Adipose tissue (tissue), 3 donors: ENCODE data around the gene CCDC82. TPM values are rescaled to one million over a fixed set of nuclear protein-coding genes. Genes with fewer than 3 reads are reported as not detected.

Experiments
- H3K27ac ChIP-seq: one replicate; pipeline ENCODE4 v1.5.1; 2013; ENCODE audit warnings: low read depth, low read length
- WGBS, 3 donors: extraction: QIAGEN DNeasy Blood & Tissue Kit; methylation state at CpG; one replicate each; pipeline ENCODE4 v1.1.7; 2013; 5-methylcytosine and 5-hydroxymethylcytosine counted together
- polyA plus RNA-seq, 3 donors: library from polyadenylated mRNA; stranded (reverse); fragments of 200-250 nt; gene quantifications; one replicate each; pipeline ENCODE4 v1.2.3, GENCODE V29; 2013
- donor health status: healthy with polysubstance abuse.
- donor health status: Bipolar disorder and iron deficiency.
- donor health status: healthy.

CCDC82 gene
- polyA plus RNA-seq, 3 donors: 5.8 to 39.5 (median 13.3) TPM

DNA sequence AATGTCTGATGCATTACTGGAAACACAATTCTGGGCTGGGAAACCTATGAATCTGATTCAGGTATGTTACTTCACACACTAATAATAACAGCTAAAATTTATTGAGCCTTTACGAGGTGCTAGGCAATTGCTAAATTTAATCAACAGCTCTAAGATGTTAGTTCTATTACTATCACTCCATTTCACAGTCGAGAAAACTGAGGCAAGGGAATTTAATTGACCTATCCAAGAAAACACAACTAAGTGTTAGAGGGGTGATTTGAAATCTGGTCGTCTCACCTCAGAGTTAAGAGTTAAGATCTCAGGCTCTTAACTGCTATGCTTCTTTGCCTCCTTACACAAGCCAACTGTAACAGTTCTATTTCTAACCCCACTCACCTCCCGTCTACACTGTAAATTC, 55.5 kb downstream of the CCDC82 start:
- no peak overlapping the region for H3K27ac ChIP-seq
- 88 to 96% (median 95%) methylated on average over 4 of the region's 4 CpGs for WGBS, 3 donors

DNA sequence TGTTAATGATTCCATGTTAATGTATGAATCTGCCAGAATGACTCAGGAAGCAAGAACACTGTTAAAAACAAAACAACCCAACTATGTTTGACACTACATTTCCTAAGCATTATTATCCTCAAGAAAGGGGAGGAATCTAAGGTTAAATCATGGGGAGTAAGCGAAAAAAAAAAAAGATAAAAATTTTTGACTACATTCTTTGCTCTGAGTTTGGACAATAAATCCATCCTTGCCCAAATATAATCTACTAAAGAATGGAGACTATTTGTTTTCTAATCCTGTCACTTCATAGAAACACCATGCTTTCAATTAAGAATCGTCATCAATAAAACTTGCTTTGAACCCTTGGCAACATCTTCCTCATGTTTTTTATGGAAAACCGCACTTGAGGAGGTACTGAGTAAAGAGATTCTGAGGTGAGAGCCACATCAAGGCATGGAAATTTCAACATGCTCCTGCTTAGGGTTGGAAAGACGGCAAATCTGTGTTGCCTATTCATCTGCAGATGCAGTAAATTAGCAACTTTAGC, 56.5 kb downstream of the CCDC82 start:
- no peak overlapping the region for H3K27ac ChIP-seq
- 84 to 88% (median 85%) methylated on average over 4 of the region's 4 CpGs for WGBS, 3 donors

DNA sequence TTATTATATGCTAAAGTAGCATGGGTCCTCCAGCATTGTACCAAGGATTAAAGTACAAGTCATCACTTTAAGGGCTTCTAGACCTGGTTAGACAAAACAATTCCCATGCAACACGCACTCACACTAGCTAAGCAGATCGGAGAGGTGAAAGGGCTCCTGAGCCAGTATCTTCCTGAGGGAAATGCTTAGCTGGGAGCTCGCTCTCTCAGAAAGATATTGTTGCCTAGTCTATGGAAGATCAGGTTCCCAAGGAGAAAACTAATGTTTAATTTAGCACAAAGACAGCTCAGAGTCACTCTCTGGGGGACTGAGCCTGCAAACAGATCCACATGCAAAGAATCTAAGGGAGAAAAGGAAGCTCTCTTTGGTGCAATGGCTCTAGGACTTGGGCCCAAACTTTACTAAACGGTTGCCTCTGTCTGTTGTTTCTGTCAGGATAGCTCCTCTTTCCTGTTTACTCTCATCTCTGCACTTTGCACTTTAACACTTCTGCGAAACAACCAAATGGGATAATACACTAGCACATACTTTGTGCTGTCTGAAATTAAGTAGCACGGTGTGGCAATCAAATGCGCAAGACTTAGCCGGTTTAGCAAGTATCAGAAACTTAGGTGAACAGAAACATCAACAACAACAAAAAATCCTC, 57.5 kb downstream of the CCDC82 start:
- WGBS, 3 donors: 53 to 60% (median 56%) methylated on average over 8 of the region's 8 CpGs
- H3K27ac ChIP-seq: no peak overlapping the region

DNA sequence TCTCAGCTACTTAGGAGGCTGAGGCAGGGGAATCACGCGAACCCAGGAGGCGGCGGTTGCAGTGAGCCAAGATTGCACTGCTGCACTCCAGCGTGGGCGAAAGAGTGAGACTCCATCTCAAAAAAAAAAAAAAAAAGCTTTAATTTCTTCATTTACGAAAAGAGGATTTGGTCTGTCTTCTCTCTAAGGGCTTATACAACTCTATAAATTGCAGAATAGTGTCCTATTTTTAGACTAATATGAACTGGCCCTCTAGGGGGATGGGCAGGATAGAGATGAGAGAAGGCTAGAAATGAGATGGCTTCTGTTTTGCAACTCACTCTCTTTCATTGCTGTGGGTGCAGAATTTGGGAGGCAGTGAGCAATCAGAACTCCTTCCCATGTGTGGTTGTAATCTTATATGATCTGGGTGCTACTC, 58.0 kb downstream of the CCDC82 start:
- 59 to 80% (median 67%) methylated on average over 7 of the region's 7 CpGs for WGBS, 3 donors
- no peak overlapping the region for H3K27ac ChIP-seq

DNA sequence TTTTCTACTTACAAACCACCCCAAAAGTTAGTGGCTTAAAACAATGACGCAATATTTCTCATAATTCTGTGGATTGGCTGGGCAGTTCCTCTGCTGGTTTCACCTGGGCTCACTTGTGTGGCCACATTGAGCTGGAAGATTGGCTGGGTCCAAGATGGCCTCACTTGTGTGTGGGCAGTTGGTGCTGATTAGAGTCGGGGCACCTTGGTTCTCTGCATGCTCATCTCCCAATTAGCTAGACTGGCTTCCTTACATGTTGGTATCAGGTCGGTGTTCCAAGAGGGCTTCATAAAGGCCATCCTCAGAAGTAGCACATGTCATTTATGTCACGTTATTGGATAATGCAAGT, 59.2 kb downstream of the CCDC82 start:
- H3K27ac ChIP-seq: no peak overlapping the region
- 87 to 98% (median 96%) methylated on average over 4 of the region's 4 CpGs for WGBS, 3 donors

DNA sequence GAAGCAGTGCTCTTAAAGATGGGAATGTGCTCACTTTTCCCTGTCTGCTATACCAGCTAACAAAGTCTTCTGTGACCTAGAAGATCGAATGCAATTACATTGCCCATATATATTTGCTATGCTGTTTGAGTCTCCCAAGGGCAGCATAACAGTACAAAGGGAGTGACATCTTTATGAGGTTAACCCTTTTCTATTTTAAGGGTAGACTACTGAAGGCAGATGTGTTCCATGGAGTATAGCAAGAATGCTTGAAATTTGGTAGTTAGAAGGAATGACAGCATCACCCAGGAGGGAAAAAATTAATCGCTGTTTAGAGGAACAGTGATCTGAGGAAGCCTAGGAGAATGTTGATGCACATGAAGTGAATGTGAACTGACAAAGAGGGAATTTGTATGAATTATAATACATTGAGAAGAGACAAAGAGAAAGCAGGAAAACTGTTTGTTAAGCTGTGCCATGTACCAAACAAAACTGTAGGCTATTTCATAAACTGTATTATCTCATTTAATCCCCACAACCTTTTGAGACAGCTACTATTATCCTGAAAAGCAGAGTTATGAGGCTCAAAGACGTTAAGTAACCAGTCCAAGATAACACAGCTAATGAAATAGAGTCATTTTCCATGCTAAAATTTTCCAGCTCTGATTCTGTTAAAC, 59.7 kb downstream of the CCDC82 start:
- WGBS, 3 donors: 62 to 89% (median 83%) methylated on average over 3 of the region's 3 CpGs
- no peak overlapping the region for H3K27ac ChIP-seq

DNA sequence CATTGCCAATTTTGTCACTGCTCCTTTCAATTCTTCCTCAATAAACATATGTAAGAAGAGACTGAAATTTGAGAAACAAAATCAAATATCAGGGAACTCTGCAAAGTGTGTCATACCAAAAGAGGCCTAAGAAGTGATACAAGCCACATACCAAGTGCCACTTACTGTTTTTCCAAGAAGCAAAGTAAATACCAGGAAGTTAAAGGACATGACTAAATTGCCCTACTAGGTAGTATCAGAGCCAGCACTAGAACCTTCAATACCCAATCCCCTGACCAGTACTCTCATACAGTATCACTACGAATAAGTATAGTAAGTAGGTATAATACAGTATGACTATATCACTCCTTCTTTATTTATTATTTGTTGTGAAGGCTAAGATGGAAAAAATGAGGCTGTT, 60.3 kb downstream of the CCDC82 start:
- WGBS, 3 donors: 91 to 97% (median 94%) methylated on average over 1 of the region's 1 CpG
- no peak overlapping the region for H3K27ac ChIP-seq

DNA sequence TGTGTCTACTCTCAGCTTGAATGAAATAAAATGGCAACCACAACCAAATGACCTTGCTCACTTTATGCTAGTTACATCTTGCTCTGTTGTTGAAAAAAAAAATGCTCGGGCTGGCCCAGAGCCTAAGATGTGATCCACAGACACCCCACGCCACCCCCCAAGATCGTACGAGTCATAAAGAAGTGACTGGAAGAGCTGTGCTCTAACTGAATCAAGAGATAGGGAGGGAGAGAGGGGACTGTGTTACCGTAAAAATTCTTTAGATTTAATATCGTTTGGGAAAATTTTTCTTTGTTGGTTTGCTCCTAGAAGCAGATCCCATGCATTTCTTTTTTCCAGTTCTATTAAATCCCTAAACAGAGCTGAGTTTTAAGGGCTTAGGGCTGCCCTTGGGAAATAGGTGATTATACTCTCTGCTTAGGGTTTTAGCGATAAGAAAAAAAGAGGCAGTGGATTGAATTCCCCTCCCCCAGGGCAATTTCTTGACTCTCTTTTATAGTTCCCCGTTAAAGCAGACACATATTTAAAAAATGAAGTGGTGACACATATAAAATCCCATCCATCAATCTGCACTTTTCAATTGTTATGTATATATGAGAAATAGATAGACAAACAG, 61.2 kb downstream of the CCDC82 start:
- WGBS, 3 donors: 74 to 81% (median 80%) methylated on average over 8 of the region's 8 CpGs
- H3K27ac ChIP-seq: no peak overlapping the region

DNA sequence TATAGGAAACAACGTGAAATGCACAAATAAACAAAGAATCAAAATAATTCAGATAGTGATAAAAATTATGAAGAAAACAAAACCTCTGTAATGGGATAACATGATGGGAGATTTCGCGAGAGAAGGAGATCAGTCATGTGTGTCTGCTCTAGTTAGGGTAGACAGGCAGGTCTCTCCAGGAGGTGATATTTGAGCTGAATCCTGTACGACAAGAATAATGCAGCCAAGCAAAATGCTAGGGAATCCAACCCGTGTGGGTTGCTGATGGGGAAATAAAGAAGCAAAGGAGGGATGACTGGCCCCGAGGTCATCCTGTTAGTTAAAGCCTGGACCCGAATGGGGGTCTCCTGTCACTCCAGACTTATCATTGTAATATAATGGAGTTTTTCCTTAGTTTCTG, 62.8 kb downstream of the CCDC82 start:
- WGBS, 3 donors: 77 to 96% (median 94%) methylated on average over 7 of the region's 7 CpGs
- H3K27ac ChIP-seq: no peak overlapping the region

DNA sequence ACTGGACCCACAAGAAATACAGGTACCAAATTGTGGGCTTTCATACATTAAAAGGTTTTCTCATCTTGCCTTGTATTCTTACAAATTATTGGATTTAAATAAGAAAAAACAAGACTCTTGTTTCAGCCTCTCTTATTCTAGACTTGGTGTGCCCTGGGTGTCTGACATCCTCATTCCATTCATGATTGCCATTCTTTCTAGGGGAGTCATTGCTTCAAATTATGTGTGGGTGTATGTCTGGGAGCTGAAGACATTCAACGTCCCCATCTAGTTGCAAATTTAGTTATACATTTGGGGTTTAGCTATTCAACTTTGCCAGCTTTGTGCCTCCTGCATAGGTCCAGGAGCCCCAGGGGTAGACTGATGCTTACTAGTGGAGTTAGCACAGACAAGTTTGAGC, 64.8 kb downstream of the CCDC82 start:
- 30 to 48% (median 47%) methylated on average over 1 of the region's 1 CpG for WGBS, 3 donors
- H3K27ac ChIP-seq: no peak overlapping the region

DNA sequence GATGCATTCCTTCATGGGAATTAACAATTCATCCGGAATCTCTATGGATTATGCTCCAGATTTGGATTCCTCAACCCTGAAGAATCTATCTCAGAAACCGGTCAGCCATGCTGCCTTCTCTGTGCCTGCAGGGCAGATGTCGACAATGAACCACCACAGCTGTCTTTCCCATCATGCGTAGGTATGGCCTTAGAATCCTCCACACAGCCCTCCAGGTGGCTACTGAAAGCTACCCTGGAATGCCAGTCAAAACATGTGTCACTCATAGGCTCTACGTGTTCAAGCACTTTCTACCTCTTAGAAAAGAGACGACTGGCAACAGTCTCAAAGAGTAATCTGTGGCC, 66.1 kb downstream of the CCDC82 start:
- H3K27ac ChIP-seq: no peak overlapping the region

DNA sequence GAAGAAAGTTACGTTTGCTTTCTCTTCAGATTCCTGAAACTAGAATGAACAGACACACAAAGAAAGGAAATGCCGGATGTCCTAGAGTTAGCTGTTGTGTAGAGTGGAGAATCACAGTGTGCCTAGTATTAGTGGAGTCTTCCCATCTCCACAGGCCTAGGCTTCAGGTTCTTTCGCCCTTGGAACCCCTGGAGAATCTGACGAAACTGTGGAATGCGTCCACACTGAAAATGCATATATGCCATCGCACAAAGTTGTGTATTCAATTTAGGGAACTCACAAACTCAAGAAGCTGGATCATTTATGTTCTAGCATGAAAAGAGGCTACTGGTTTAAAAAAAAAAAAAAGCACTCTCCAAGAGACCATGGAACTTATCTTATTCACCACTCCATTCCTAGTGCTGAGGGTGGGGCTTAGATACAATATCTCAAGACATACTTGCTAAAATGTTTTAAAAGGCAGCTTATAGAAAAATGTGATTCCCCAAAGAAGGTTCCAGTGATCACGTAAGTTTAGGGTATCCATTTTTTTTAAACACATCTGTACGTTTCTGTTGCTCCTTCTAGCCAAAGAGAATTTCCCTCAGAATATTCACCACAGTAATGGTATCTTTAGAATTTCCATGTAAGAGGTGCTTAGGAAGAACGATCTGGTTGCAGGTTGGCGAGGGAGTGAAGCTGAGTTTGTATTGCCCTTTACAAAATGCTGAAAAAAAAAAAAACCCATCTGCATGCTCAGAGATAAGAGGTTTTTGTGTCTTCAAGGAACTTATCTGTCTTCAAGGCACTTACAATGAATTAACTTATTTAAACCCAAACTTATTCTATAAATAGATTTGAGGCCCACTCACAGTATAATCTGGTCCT, 66.7 kb downstream of the CCDC82 start:
- WGBS, 3 donors: 93 to 96% (median 95%) methylated on average over 10 of the region's 10 CpGs
- H3K27ac ChIP-seq: no peak overlapping the region

More for the DNA sequence above, 66.1 kb downstream of the CCDC82 start:
- 91 to 94% (median 94%) methylated on average over 6 of the region's 6 CpGs for WGBS, 3 donors

DNA sequence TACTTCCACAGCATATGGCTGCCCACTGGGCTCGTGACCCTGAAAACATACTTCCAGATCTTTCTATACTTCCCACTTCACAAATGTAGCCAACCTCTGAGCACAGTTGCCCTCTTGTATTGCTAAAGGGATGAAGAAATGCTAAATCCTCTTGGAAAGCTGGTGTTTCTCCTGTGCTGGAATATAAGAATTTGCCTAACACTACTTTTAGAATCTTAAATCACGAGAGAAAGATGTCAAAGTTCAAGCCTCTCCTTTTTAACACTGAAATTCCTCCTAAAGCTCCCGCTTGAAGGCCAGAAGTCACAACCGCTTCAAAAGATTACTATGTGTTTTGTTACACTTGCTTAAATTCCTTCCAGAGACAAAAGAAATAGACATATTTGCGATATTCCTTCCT, 68.6 kb downstream of the CCDC82 start:
- no peak overlapping the region for H3K27ac ChIP-seq

DNA sequence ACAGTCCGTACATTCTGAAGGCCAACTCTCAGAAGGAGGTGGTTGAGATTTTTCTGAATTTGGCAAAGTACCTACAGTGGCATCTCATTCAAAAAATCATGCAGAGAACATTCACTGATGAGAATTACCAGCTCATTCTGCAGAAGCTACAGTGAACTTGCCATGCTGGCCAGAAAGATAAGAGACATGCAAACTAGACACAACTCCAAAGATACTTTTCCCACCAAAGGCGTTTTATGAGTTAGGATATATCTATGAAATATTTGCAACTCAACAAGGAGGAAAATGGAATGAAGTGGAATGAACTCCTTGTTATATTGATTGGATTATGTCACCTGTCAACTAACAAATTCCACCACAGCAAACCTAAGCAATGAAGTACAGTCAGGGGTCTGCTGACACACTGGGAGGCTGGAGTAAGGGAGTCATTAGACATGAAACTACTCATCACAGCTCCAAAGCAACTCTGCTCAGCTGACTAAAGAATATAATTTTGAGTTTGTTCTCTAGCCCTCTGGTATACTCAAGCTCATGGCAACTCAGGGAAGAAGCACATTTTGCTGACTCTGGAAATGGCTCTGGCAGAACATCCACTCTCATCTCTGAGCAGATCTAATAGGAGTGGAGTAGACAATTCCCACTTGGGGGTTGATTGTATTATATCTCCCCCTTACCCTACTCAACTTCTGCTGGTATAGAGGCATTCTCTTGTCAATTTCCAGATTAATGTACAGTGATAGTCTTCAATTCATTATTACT, 69.6 kb downstream of the CCDC82 start:
- 57 to 88% (median 85%) methylated on average over 2 of the region's 2 CpGs for WGBS, 3 donors
- no peak overlapping the region for H3K27ac ChIP-seq

More for the DNA sequence above, 68.6 kb downstream of the CCDC82 start:
- WGBS, 3 donors: 84 to 91% (median 91%) methylated on average over 5 of the region's 5 CpGs

DNA sequence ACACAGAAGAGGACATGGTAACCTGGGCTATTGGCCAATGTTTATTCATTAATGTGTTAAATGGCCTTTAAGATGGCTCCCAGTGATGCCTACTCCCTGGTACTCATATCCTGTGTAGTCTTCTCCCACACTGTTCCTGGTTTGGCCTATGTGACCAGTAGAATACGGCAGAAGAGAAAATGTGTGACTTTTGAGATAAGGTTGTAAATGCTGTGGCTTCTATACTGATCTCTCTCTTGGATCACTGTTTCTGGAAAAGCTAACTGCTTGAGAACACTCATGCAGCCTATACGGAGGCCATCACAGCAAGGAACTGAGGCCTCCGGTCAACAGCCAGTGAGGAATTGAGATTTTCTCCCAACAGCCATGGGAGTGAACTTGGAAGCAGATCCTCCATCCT, 70.9 kb downstream of the CCDC82 start:
- no peak overlapping the region for H3K27ac ChIP-seq
- WGBS, 3 donors: 89 to 91% (median 90%) methylated on average over 3 of the region's 3 CpGs

DNA sequence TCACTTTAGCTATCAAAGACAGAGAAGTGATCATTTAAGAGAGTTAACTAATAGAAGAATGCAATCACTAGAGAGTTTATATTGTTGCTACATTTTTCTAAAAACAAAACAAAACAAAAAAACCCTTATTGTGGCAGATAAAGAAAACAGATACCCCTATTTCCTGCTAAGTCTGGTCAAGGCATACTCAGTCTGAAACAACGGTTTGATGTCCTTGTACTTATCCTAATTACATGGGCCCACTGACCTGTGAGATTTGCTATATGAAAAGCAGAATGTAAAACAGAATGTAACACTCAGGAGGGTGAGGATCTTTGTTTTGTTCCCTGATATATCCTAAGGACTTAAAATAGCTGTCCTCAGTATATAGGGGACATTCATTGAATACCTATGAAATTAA, 71.3 kb downstream of the CCDC82 start:
- H3K27ac ChIP-seq: no peak overlapping the region
- 70 to 75% (median 71%) methylated on average over 1 of the region's 1 CpG for WGBS, 3 donors

DNA sequence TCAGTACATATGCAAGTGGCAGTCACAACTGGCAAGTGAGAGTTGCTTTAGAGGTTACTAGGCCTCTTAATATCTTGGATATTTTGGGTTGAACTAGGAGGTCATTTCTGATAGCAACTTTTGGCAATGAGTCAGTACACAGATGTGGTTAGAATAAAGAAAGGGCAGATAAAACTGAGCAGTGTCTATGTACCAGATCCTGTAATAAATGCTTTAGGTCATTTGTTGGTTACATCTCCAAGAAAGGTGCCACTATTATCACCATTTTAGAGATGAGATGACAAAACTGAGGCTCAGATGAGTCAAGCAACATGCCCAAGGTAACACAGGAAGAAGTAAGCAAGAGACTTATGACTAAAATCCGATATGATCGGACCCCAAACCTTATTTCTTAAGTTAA, 71.7 kb downstream of the CCDC82 start:
- H3K27ac ChIP-seq: no peak overlapping the region
- 85 to 95% (median 89%) methylated on average over 2 of the region's 2 CpGs for WGBS, 3 donors

DNA sequence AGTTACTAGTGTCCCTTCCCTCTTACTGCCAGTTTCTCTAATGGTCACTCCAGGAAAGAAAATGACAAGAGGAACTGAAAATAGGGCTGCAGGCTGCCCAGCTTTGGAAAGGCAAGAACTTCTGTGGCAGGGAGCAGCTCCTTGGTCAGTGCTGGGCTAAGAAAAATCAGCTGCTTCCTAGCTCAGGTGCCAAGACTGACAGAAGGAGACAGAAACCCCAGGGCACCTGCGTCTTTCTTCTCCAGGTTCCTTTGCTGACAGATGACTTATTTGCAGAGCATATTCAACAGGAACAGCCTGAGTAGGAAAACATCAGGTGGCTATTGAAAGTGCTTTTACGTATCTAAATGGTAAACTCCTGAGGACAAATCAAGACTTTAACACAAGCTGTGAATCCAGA, 72.1 kb downstream of the CCDC82 start:
- 61 to 70% (median 69%) methylated on average over 2 of the region's 2 CpGs for WGBS, 3 donors
- H3K27ac ChIP-seq: no peak overlapping the region
